GM23338 (cell line): ENCODE results near the gene SMYD5.

Source experiments
- EZH2phosphoT487 ChIP-seq: fragments of 200-600 bp; sonication (generic); IDR thresholded peaks from one replicate; pipeline ENCODE4 v1.8.1; 2018; ENCODE audit warnings: antibody characterized with exemption; ENCODE audit not compliant: unreplicated experiment
- TF ChIP-seq, protein P1 (sequence below), 2 experiments: fragments of 200-600 bp in 1 of 2; sonication (generic) in 1 of 2; conservative IDR thresholded peaks; 2 replicates each; pipeline versions ENCODE4 v1.5.1 to v1.6.1; 2016 to 2017; ENCODE audit warnings: antibody characterized with exemption in 2 of 2, low read depth in 2 of 2, mild to moderate bottlenecking in 2 of 2, moderate library complexity in 1 of 2

DNA sequence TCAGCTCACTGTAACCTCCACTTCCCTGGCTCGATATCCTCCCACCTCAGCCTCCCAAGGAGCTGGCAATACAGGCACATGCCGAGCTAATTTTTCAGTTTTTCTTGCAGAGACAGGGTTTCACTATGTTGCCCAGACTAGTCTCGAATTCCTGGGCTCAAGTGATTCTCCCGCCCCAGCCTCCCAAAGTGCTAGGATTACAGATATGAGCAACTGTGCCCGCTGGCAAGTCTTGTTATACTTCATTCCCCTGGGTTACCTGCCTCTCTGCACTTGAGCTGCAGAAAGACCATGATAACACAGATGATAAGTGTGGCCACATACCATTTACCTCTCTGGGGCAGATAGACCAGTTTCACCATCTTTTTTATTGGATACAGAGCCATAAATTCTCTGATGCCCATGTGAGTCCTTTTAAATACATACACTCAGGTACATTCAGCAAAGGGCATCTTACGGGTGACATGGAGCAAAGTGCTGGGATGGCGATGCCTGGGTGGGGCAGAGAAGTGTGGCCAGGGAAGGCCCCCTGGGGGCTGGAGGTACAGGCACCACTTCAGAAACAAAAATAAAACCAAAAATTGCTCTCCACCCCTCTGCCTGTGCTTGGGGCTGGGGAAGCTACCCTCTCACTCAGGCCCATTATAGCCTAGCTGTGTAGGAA, 40.4 kb downstream of the SMYD5 start:
- TF ChIP-seq EZH2phosphoT487 = no peak
- TF ChIP-seq, protein P1, sequence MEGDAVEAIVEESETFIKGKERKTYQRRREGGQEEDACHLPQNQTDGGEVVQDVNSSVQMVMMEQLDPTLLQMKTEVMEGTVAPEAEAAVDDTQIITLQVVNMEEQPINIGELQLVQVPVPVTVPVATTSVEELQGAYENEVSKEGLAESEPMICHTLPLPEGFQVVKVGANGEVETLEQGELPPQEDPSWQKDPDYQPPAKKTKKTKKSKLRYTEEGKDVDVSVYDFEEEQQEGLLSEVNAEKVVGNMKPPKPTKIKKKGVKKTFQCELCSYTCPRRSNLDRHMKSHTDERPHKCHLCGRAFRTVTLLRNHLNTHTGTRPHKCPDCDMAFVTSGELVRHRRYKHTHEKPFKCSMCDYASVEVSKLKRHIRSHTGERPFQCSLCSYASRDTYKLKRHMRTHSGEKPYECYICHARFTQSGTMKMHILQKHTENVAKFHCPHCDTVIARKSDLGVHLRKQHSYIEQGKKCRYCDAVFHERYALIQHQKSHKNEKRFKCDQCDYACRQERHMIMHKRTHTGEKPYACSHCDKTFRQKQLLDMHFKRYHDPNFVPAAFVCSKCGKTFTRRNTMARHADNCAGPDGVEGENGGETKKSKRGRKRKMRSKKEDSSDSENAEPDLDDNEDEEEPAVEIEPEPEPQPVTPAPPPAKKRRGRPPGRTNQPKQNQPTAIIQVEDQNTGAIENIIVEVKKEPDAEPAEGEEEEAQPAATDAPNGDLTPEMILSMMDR (conservative IDR thresholded peaks at IDR 0.05; ENCODE audit: low read depth in 2 of 2) = no peak
